HEK293T (cell line): ENCODE measurements around the gene ABCD4.

Experiments
- ARNT ChIP-seq: fragments of 450-650 bp; IDR thresholded peaks from 2 replicates; pipeline ENCODE4 v1.6.1; 2017; ENCODE audit warnings: mild to moderate bottlenecking
- BHLHE40 ChIP-seq: fragments of 450-650 bp; IDR thresholded peaks from 2 replicates; pipeline ENCODE4 v1.6.1; 2016; ENCODE audit warnings: mild to moderate bottlenecking, moderate library complexity, borderline replicate concordance
- FOXK2 ChIP-seq: fragments of 450-650 bp; IDR thresholded peaks from 2 replicates; pipeline ENCODE4 v1.6.1; 2016; ENCODE audit warnings: mild to moderate bottlenecking
- FOXM1 ChIP-seq: fragments of 450-650 bp; IDR thresholded peaks from 2 replicates; pipeline ENCODE4 v1.6.1; 2017; ENCODE audit warnings: mild to moderate bottlenecking, borderline replicate concordance
- SP1 ChIP-seq: fragments of 450-650 bp; IDR thresholded peaks from 2 replicates; pipeline ENCODE4 v1.6.1; 2017
- SUZ12 ChIP-seq: fragments of 450-650 bp; IDR thresholded peaks from 2 replicates; pipeline ENCODE4 v1.6.1; 2016; ENCODE audit warnings: mild to moderate bottlenecking
- ZNF384 ChIP-seq: fragments of 450-650 bp; IDR thresholded peaks from 2 replicates; pipeline ENCODE4 v1.6.1; 2016

- TF ChIP-seq SUZ12 (no peak), SP1 (no peak), ZNF384 (no peak), BHLHE40 (no peak), FOXM1 (no peak), ARNT (no peak), FOXK2 (no peak)
Measured at GRCh38 chr14:74265301-74265965, 37.3 kb downstream of the ABCD4 start.
